ENCODE data around the gene APBA2.
"Not testable (repeated sequence)": the region's sequence is repeated elsewhere in the genome, so short reads cannot be mapped to it uniquely, and the experiment has no call there.

APBA2 gene

GRCh38 chr15:28879551-28879950 lies 6.2 kb upstream of the APBA2 start:
- DNase-seq: no peak

- DNase-seq: no peak
Measured at GRCh38 chr15:28880680-28881079, 5.1 kb upstream of the APBA2 start.

GRCh38 chr15:28881170-28881569 lies 4.6 kb upstream of the APBA2 start:
- no peak for DNase-seq

DNA sequence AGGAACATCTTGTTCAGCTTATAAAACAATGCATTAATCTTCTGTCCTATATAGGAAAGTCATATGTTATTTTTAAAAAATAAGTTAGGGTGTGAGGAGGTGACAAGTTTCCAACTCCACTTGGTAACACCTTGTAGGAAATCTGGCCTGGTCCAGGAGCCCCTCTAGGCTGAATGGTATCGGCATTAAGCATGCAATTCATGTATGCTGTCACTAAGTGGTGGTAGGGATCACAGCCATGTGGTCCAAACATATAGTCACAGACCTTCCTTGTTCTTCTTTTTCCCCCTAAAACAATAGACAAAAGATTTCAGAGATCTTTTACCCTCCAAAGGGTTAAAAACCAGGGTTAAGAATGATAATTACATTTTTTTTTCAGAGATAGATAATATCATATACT lies 4.2 kb upstream of the APBA2 start:
- DNase-seq: no peak

GRCh38 chr15:28884151-28884940 lies 1.4 kb upstream of the APBA2 start:
- no peak for DNase-seq

DNA sequence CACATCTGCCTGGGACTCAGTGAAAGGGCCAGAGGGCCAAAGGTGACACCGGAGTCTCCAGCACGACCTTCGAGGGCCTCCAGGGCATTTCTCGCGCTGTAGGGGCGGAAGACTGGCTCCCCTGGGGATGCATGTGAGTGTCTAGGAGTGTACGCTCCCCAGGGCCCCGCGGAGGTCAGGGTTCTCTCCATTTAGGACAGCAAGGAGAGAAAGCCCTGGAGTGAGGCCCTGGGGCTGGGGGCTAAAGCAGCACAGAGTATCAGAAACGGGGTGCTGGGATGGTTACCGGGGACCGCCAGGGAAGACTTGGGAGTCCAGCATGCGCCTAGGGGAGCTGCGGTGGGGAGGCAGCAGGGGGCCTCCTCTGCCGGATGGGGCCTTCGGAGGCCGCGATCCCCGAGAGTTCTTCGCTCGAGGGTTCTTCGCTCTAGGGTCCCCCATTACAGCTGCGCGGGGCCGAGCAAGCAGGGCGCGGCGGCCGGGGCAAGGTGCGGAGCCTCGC lies 595 bp upstream of the APBA2 start:
- no peak for DNase-seq

DNA sequence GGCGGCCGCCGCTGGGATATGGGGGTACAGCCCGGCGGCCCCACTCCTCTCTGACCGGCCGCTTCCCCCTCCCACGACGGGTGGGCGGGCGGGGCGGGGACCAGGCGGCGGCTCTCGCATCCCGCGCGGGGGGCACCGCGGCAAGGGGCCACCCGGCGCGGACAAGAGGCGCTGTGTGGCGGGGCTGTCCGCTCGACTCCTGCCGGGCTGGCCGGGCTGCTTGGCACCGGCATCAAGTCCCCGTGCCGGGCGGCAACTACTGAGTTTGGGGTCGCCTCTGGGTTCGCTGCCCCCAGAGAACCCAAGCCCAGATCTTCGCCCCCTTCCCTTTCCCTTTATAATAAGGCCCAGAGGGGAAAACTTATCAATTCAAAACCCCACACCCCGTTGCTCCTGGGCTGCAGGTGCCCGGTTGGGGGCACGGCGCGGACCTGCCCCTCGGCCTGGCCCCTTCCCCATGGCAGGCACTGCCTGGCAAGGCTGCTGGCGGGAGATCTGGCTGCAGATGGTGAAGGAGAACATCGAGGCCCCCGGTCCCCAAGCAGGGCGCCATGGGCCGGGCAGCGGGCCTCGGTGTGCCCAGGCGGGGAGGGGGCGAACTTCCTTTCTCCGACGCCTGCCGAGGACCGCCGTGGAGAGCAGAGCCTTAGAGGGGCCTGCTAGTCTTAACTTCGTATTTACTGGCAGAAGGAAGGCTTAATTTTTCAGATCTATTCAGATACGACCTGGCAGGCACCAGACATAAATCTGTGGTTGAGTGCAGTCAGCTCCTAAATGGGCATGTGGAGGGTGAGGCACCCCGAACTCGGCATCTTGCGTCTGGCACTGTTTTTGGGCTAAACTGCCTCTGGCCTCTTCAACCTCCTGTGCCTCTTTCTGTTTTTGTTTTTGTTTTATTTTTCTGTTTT lies 911 bp downstream of the APBA2 start:
- DNase-seq: no peak

GRCh38 chr15:28887339-28888174 lies 1.8 kb downstream of the APBA2 start:
- DNase-seq: no peak

- no peak for DNase-seq
Measured at GRCh38 chr15:28888302-28888894, 2.6 kb downstream of the APBA2 start.

DNA sequence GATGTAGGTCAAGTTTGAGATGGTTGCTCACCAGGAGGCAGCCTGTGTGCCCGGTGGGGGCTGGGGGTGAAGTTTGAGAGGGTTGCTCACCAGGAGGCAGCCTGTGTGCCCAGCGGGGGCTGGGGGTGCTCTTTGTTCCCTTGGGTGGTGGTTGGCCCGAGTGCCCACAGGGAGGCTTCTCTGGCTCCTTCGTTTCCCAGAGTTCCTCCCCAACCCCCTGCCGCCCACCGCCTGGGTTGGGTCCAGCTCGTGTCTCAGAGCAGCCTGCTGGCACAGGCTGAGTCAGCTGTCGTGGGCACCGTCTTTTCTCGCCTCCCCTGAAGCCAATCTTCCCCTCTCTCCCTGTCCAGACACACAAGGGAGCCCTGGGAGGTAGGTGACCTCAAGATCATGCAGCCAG lies 3.1 kb downstream of the APBA2 start:
- DNase-seq: no peak

GRCh38 chr15:28889346-28889745 lies 3.6 kb downstream of the APBA2 start:
- DNase-seq: no peak

GRCh38 chr15:28889871-28890270 lies 4.1 kb downstream of the APBA2 start:
- DNase-seq: not testable (repeated sequence)

DNA sequence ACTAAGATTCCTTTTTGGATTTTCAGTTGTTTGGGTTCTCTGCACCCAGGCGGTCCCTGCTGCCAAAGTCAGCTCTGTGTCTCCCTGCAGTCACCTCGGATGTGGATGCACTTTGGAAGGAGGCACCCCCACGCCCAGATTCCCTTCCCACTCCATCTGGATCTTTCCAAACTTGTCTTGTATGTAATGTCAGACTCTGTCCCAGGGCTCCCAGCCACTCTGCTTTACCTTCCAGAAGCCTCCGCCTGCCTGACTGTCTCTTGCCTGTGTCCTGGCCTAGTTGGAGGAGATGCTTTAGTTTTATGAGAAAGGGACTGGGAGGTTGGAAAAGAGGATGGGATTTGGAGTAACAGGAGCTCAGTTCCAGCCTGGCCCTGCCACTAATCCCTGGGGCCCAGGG lies 4.5 kb downstream of the APBA2 start:
- DNase-seq: not testable (repeated sequence)

- DNase-seq: no peak
Measured at GRCh38 chr15:28890711-28891495, 5.1 kb downstream of the APBA2 start.

DNA sequence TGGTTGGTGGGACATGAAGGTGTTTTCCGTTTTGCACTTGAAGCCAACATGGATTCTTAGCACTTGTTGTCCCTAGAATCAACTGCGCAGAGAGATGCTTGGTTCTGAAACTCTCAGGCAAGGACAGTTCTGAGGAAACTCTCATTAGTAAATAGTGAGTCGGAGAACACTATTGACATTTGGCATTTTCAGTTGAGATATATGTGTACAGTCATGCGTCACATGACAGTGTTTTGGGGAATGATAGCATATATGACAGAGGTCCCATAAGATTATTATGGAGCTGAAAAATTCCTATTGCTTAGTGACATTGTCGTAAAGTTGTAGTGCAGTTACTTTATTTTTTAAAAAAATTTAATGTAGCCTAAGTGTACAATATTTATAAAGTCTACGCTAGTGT lies 5.8 kb downstream of the APBA2 start:
- no peak for DNase-seq

- no peak for DNase-seq
Measured at GRCh38 chr15:28892789-28893610, 7.2 kb downstream of the APBA2 start.

- no peak for DNase-seq
Measured at GRCh38 chr15:28894631-28895030, 8.9 kb downstream of the APBA2 start.

DNA sequence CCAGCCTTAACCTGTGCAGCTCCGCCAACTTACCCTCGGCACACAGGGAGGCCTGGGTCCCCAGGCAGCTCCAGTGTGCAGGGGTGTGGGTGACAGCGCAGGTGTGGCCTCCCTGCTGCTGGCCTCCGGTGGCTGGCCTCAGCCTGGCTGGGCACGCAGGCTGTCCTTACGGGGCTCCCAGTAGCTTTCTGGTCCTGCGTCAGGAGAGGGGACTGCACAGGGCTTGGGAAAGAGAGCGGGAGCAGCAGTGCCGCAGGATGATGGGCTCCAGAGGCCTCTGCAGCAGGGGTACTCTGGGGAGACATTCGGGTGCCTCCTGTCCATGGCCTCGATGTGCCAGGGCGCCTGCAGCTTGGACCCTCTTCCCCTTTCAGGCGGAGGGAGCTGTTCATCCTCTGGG lies 9.4 kb downstream of the APBA2 start:
- DNase-seq: no peak

DNA sequence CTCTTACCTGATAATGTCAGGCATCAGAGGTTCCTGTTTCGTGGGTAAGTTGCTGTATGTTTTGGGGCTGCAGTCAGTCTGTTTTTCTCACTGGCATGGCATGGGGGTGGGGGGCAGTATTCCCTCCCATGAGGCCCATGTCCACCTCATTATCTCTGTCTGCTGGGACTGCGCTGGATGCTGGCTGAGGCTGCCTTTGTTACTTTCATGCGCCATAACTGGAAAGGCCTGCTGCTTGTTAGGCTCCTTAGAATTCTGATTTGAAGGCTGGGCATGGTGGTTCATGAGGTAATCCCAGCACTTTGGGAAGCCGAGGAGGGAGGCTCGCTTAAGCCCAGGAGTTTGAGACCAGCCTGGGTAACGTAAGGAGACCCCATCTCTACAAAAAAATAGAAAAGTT lies 9.8 kb downstream of the APBA2 start:
- DNase-seq: no peak

- no peak for DNase-seq
Measured at GRCh38 chr15:28896951-28897350, 11.2 kb downstream of the APBA2 start.

All from right hindlimb (tissue), 1 donor.